HG03342 (cell line): ENCODE results near the gene ZNF587.
"Not testable (repeated sequence)": the region's sequence is repeated elsewhere in the genome, so short reads cannot be mapped to it uniquely, and the experiment has no call there.

ENCODE experiments used
- ATAC-seq: cut with Tn5 transposase; IDR thresholded peaks from one replicate; pipeline ENCODE4 v1.9.1; 2021; ENCODE audit warnings: mild to moderate bottlenecking, moderate library complexity; ENCODE audit not compliant: unreplicated experiment

ZNF587 gene

GRCh38 chr19:57849666-57850473, at the start of gene ZNF587:
Gene ZNF587 (plus strand): TSS chr19:57849859. CDS start chr19:57850039, 180 bp downstream.
- peak; percentile 95 for ATAC-seq

GRCh38 chr19:57800696-57801095, 49.0 kb upstream of the ZNF587 start:
- ATAC-seq = no peak

GRCh38 chr19:57802269-57802668, 47.4 kb upstream of the ZNF587 start:
- no peak for ATAC-seq

GRCh38 chr19:57803265-57803593, 46.4 kb upstream of the ZNF587 start:
- no peak for ATAC-seq

GRCh38 chr19:57803594-57804325, 45.9 kb upstream of the ZNF587 start:
- ATAC-seq = no peak

GRCh38 chr19:57807541-57807940, 42.1 kb upstream of the ZNF587 start:
- ATAC-seq = no peak

GRCh38 chr19:57810410-57811295, 39.0 kb upstream of the ZNF587 start:
- not testable (repeated sequence) for ATAC-seq

GRCh38 chr19:57812226-57812625, 37.4 kb upstream of the ZNF587 start:
- ATAC-seq = no peak

- ATAC-seq = not testable (repeated sequence)
Measured at GRCh38 chr19:57812975-57813820, 36.5 kb upstream of the ZNF587 start.

- no peak for ATAC-seq
Measured at GRCh38 chr19:57813919-57814504, 35.6 kb upstream of the ZNF587 start.

GRCh38 chr19:57814505-57815246, 35.0 kb upstream of the ZNF587 start, which contains the start of gene ZNF552:
Gene ZNF552 (minus strand): TSS chr19:57814913. CDS start chr19:57814743, 170 bp downstream.
- ATAC-seq = peak; percentile 70

- no peak for ATAC-seq
Measured at GRCh38 chr19:57815247-57816075, 34.2 kb upstream of the ZNF587 start.

GRCh38 chr19:57816652-57817051, 33.0 kb upstream of the ZNF587 start:
- no peak for ATAC-seq

- no peak for ATAC-seq
Measured at GRCh38 chr19:57817976-57818375, 31.7 kb upstream of the ZNF587 start.

GRCh38 chr19:57818378-57818777, 31.3 kb upstream of the ZNF587 start:
- ATAC-seq = no peak

GRCh38 chr19:57819475-57820148, 30.0 kb upstream of the ZNF587 start:
- ATAC-seq = peak; percentile 80

- ATAC-seq = no peak
Measured at GRCh38 chr19:57820599-57820998, 29.1 kb upstream of the ZNF587 start.

GRCh38 chr19:57821095-57821494, 28.6 kb upstream of the ZNF587 start:
- ATAC-seq = not testable (repeated sequence)
